Stimulated activated CD4-positive, alpha-beta T cell treated with anti-CD3 and anti-CD28 coated beads, Interleukin-4, amount 100 ng/mL, for 24 hours (primary cell): ENCODE data around the gene CACNB2.
"Not testable (repeated sequence)": the region's sequence is repeated elsewhere in the genome, so short reads cannot be mapped to it uniquely, and the experiment has no call there.

Experiments used
- DNase-seq: peaks from one replicate; pipeline ENCODE4 v3.0.0-alpha.2; 2020

CACNB2 gene

GRCh38 chr10:18414061-18414460 is 273.8 kb downstream of the CACNB2 start:
- DNase-seq, result no peak

GRCh38 chr10:18417950-18418527 is 277.8 kb downstream of the CACNB2 start:
- DNase-seq, result no peak

GRCh38 chr10:18418541-18419215 is 278.5 kb downstream of the CACNB2 start:
- no peak for DNase-seq

- no peak for DNase-seq
Observed at GRCh38 chr10:18419945-18420344, 279.7 kb downstream of the CACNB2 start.

GRCh38 chr10:18421726-18422293 is 281.6 kb downstream of the CACNB2 start:
- no peak for DNase-seq

DNA sequence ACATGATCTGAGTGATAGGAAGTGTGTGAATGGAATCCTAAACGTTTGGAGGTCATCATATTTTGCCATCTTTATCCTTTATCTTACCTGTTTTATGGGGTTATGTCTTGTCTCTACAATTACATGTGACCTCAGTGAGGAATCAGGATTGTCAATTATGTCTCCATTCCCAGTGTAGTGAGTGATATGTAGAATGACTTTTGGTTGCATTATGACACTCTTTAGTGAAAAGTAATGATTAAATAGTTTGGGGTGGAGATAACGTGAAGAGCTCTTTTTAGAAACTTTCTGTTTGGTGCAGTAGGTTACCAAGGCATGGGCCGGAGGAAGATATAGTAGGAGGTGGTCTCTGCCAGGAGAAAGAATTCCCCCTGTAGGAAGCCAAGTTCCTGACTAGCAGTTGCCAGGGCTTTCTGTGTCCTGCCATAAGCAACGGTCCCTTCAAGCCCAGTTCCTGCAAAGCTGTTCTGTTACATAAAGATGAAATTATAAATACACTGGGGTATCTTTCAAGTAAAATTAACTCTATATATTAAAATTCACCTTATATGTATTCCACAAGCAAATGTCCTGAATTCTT is 282.9 kb downstream of the CACNB2 start:
- no peak for DNase-seq

- no peak for DNase-seq
Observed at GRCh38 chr10:18424200-18424599, 284.0 kb downstream of the CACNB2 start.

- DNase-seq, result no peak
Observed at GRCh38 chr10:18429335-18429734, 289.1 kb downstream of the CACNB2 start.

DNA sequence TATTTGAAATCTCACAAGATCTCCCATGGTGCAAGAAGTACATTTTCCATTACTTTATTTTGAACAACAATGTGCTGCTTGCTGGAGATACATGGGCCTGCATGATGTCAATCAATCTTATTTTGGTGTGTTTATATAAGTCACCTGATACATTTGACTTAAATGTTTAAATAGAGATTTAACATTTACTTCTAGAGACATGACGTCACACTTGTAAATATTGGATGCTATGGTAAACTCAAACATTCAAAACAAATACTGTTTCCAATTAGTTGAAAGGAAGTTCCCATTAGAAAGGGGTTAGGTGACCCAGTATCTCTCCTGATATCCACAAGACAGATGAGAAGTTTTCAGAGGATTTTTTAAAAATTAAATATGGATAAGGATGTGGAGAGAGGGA is 296.7 kb downstream of the CACNB2 start:
- DNase-seq, result no peak

DNA sequence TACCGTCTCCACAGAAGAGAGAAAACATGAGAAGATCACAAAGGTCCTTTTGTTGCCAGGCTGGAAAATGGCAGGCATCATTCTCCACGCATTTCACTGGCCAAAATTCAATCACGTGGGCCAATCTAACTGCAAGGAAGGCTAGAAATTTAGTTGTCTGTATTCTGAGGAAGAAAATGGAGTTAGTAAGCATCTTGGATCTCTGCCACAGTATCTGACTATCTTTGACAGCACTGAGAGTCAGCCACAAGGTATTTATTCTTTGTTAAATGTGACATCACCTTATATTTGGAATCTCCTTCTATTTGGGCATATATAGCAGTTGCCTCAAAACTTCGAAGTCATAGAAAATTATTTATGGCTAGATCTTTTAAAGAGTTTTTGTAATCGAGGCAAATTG is 297.3 kb downstream of the CACNB2 start:
- no peak for DNase-seq

GRCh38 chr10:18438361-18439126 is 298.3 kb downstream of the CACNB2 start:
- DNase-seq, result no peak

DNA sequence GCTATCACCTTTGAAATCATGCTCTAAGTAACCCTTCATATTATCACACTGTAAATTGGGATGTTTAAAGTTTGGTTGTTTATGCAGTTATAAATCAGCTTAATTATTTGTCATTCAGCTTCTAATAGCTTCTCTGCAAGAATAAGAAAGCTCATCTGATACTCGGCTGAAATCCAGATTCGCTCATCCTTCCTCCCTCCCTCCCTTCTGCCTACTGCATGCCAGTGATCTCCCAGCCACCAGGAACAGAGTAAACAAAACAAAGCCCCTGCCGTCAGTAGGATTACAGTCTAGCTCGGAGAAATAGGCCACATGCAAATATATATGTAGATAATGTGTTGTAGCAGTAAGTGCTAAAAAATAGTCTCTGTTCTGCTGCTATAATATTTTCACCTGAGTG is 299.4 kb downstream of the CACNB2 start:
- no peak for DNase-seq

DNA sequence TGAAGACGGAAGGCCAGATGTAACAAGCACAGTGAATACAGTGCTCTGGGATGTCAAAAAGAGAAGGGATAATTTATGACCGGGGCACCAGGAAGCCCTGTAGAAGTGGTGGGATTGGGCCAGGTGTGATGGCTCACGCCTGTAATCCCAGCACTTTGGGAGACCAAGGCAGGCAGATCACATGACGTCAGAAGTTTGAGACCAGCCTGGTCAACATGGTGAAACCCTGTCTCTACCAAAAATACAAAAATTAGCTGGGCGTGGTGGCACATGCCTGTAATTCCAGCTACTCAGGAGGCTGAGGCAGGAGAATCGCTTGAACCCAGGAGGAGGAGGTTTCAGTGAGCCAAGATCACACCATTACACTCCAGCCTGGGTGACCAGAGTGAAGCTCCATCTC is 305.4 kb downstream of the CACNB2 start:
- DNase-seq, result not testable (repeated sequence)

DNA sequence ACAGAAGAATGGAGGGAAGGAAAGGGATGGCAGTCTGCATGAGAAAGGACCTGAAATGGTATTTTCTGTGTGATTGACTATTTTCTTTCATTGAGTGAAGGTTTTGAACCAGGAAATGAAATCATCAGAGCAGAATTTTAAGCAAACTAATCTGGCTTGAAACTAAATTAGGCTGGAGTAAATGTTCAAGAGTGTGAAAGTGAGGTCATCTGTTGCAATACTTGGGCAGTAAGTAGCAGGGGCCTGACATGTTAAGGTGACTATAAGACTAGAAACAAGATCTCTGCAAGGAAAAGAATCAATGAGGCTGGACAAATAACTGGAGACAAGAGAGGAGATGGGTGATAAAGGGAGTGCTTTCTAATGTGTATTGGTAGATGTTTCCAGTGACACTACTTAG is 306.0 kb downstream of the CACNB2 start:
- DNase-seq, result no peak

DNA sequence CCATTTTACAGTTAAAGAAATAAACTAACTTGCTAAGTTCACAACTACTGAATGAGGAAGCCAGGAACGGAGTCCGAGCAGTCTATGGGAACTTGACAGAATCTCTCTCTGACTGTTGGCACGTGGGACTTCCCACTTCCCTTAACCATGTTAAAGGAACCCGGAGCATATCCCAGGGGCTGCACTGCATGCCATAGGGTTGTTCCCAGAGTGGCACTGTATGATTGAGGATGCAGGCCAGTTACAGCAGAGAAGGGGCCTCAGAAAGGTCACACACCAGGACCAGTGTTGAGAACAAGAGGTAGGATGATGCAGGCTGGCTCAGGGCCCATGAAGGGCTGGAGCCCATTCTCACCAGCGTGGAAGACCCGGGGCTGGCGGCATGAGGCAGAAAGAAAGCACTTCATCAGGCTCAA is 309.4 kb downstream of the CACNB2 start:
- DNase-seq, result no peak

DNA sequence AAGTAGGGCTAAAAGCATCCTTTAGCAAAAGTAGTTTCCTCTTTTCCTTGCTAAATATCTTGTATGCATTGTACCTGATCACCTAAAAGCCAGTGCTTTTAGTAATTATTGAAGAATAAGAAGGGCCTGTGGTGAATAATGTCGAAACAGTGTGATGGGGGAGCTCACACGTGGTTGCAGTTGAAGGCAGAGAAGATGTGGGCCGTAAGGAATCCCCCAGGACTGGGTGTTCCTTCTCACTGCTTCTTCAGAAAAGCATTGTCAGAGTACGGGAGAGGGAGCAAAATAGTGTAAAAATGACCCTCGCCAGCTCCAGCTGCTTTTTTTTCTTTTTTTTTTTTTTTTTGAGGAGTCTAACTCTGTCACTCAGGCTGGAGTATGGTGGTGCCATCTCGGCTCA is 310.1 kb downstream of the CACNB2 start:
- no peak for DNase-seq

GRCh38 chr10:18455086-18455884 is 315.1 kb downstream of the CACNB2 start:
- DNase-seq, result no peak

DNA sequence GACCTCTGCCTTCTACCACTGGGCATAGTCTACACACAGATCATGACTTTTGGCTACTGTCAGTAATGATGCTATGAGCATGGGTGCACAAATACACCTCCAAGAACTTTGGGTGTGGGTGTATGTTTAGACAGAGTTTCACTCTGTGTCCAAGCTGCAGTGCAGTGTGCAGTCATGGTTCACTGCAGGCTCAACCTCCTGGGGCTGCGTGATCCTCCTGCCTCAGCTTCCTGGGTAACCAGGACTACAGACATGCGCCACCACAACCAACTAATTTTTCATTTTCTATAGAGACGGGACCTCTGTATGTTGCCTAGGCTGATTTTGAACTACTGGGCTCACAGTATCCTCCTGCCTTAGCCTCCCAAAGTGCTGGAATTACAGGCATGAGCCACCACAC is 316.8 kb downstream of the CACNB2 start:
- DNase-seq, result no peak

DNA sequence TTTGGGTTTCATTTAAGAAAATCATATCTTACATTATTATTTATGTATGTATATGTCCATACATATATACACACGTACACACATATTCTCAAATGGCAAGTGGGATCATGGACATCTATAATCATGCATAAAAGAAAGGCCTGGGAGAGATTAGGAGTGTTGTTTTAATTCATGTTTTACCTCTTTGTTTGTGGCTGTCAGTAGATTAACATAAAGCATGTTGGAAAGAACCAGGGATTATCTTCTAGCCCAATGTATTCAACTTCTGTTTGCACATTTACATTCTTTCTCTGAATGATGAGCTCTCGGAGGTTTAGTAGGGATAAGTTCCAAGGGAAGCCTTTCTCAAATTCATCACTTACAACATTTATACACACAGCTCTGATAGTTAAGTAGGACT is 319.8 kb downstream of the CACNB2 start:
- DNase-seq, result no peak

DNA sequence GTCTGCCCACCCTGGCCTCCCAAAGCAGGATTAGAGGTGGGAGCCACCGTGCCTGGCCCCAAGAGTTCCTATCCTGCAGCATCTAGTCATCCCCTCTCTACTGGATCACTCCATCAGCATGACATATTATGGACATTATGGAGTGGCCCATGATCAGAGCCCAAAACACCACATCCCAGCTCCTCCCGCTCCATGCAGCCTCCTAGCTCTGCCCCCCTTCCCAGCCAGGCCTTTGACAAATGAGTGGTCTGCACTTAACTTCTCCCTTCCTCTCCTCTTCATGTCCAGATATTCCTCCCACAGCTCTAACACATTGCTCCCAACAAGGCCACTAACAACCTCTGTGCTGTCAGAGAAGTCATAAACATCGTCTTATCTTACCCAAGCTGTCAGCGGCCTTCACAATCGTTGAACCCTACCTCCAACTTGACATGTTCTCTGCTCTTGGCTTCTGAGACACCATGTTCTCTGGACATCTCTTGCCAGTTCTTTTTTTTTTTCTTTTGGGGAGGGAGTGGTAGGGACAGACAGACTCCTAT is 323.5 kb downstream of the CACNB2 start:
- no peak for DNase-seq

GRCh38 chr10:18469125-18469524 is 328.9 kb downstream of the CACNB2 start:
- DNase-seq, result no peak

DNA sequence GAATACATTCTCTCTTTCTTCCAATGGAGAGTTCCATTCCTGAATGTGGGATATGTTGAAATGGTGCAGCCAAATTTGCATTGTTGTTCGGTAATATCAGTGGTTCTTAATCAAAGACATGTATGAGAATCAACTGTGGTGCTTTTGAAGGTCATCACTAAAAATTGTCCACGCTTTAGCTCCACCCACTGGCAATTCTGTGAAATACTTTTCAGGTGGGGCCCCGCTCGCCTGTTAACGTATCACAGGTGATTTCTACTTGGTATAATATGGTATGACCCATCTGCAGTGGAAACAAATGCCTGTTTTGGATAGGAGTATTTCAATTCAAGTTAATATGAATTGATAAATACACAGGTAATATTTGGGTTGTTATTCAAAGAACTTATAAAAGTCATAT is 332.8 kb downstream of the CACNB2 start:
- no peak for DNase-seq
